ENCODE measurements around the gene C21orf91.

C21orf91 gene

GRCh38 chr21:17757671-17758070 lies 61.5 kb downstream of the C21orf91 start:
- no peak for TF ChIP-seq CTCF (IDR thresholded peaks at IDR 0.05; ENCODE audit: low read depth, low read length, missing control alignments)
- no peak overlapping the region for H3K4me3 ChIP-seq (replicated peaks; ENCODE audit: low read depth, low read length)
- DNase-seq (ENCODE audit: extremely low read depth, low read depth) = no peak

DNA sequence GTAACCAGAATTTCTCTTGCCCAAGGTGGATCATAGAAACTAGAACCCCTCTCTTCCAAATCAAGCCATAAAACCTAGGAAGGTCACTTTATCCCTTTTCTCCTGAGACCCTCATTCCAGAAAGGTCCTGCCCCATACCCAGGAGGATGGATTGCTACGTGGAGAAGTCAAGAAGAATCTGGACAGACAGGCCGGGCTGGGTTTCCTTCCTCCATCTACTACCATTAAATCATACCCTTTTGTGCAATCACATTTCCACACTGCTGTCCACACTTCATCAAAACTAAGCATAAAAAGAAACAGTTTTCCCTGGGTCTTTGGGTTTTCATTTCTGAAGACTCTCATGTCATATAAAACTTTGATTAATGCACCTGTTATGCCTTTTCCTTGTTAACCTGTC lies 65.4 kb downstream of the C21orf91 start:
- H3K4me3 ChIP-seq (replicated peaks; ENCODE audit: low read depth, low read length) = no peak overlapping the region
- no peak for DNase-seq (ENCODE audit: extremely low read depth, low read depth)
- TF ChIP-seq CTCF (IDR thresholded peaks at IDR 0.05; ENCODE audit: low read depth, low read length, missing control alignments) = no peak

DNA sequence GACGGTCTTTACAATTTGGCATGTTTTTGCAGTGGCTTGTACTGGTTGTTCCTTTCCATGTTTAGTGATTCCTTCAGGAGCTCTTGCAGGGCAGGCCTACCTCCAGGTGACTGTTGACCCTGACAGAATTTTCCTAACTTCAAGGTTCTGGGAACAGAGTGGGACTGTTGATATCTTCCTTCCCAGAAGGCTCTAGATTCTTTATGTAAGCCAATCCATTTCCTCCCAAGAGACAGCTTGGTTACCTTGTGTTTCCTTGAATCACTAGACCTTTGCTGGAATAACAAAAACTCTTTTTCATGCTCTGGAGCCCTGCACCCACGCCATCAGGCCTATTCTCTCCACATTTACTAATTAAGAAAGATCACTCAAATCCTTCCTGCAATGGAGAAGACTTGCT lies 67.0 kb downstream of the C21orf91 start:
- H3K4me3 ChIP-seq (replicated peaks; ENCODE audit: low read depth, low read length) = no peak overlapping the region
- no peak for TF ChIP-seq CTCF (IDR thresholded peaks at IDR 0.05; ENCODE audit: low read depth, low read length, missing control alignments)

GRCh38 chr21:17746920-17747319 lies 72.2 kb downstream of the C21orf91 start:
- no peak overlapping the region for H3K4me3 ChIP-seq (replicated peaks; ENCODE audit: low read depth, low read length)
- TF ChIP-seq CTCF (IDR thresholded peaks at IDR 0.05; ENCODE audit: low read depth, low read length, missing control alignments) = no peak
- no peak for DNase-seq (ENCODE audit: extremely low read depth, low read depth)

More for the DNA sequence above, 67.0 kb downstream of the C21orf91 start:
- DNase-seq (ENCODE audit: extremely low read depth, low read depth) = no peak

DNA sequence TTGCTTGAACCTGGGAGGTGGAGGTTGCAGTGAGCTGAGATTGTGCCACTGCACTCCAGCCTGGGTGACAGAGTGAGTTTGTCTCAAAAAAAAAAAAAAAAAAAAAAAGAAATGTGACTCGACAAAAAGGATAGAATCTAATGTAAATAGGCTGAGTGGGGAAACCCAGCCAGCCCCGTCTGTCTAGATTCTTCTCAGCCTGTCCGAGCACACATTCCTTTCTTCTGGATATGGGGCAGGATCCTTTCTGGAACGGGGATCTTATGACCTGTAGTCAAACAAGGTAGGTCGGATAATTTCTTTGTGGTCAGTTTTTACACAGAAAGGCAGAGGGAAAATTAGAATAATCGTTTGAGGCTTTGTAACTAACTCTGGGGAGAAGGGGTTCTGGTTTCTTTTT lies 74.1 kb downstream of the C21orf91 start:
- no peak for TF ChIP-seq CTCF (IDR thresholded peaks at IDR 0.05; ENCODE audit: low read depth, low read length, missing control alignments)
- no peak for DNase-seq (ENCODE audit: extremely low read depth, low read depth)
- no peak overlapping the region for H3K4me3 ChIP-seq (replicated peaks; ENCODE audit: low read depth, low read length)

DNA sequence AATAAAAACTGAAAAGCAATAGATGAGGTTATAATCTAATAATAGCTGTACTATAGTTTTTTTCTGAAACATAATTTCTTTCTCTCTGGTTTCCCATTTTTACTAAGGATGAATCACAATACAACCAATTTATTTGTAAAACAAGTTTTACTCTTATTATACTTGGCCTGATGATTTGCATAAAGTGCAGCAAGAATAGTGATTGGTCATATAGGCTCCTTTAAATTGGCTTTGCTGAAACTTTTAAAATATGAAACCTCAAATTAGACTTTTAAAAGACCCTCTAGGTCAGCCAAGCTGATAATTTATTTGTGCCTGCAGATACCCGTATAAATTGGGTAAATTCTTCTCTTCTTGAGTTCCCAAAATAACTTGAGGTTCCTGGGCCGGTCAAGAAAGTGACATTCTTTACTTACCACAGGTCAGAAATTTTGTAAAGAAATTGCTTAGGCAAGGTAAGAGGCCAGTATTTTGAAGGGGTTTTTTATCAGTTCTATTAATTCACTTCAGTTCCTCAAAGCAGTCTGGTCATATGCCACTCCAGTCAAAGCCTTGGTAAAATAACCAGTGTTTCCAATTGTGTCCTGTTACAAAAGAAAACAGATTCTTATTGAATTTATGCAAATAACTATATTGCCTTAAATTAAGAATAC lies 76.1 kb downstream of the C21orf91 start:
- H3K4me3 ChIP-seq (replicated peaks; ENCODE audit: low read depth, low read length) = no peak overlapping the region
- no peak for DNase-seq (ENCODE audit: extremely low read depth, low read depth)
- TF ChIP-seq CTCF (IDR thresholded peaks at IDR 0.05; ENCODE audit: low read depth, low read length, missing control alignments) = no peak

- no peak for DNase-seq (ENCODE audit: extremely low read depth, low read depth)
- no peak overlapping the region for H3K4me3 ChIP-seq (replicated peaks; ENCODE audit: low read depth, low read length)
- no peak for TF ChIP-seq CTCF (IDR thresholded peaks at IDR 0.05; ENCODE audit: low read depth, low read length, missing control alignments)
Measured at GRCh38 chr21:17742181-17742580, 77.0 kb downstream of the C21orf91 start.
